Measurements from ENCODE around the gene WLS. TPM values are rescaled to one million over a fixed set of nuclear protein-coding genes. Genes with fewer than 3 reads are reported as not detected.

WLS gene
- total RNA-seq, 4 donors from 2014 or later: 44.1 to 160 (median 76.8) TPM

DNA sequence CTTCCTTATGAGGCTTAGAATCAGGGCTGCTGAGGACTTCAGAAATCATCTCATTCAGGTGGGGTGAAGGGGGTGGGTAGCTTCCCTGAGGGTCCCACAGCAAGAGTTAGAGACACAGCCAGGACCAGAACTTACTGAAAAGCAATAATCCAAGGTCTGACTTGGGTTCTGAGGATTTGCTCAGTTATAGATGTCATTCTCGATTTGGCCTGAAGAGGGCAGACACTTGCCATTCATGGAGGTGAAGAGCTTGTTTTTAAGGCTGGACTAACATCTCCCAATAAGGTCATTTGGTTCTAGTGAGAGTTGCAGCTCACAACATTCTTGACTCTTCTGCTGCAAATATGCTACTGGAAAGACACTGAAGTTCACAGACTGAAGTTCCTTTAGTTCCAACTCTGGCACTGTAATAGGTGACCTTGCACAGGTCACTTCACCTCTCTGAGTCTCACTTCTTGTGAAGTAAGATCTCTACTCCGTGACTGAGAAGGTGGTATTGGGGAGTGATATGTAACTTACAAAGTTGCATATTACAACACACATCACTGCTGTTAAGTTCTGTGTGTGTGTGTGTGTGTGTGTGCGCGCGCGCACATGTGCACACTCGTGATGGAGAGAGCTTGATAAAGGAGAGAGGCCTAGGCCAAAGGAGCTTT lies 112.1 kb downstream of the WLS start:
- Histone ChIP-seq H3K27me3 (no peaks in the 10 kb centered on the region), H3K9me3 (no peaks in the 10 kb centered on the region), H3K4me3 (no peak overlapping the region), H3K27ac (peak overlapping the region; percentile 1 to 59), H3K4me1 (no peaks in the 10 kb centered on the region), H3K36me3 (no peaks in the 10 kb centered on the region)
- no peak for TF ChIP-seq POLR2A (IDR thresholded peaks at IDR 0.05)
- TF ChIP-seq, protein P1, sequence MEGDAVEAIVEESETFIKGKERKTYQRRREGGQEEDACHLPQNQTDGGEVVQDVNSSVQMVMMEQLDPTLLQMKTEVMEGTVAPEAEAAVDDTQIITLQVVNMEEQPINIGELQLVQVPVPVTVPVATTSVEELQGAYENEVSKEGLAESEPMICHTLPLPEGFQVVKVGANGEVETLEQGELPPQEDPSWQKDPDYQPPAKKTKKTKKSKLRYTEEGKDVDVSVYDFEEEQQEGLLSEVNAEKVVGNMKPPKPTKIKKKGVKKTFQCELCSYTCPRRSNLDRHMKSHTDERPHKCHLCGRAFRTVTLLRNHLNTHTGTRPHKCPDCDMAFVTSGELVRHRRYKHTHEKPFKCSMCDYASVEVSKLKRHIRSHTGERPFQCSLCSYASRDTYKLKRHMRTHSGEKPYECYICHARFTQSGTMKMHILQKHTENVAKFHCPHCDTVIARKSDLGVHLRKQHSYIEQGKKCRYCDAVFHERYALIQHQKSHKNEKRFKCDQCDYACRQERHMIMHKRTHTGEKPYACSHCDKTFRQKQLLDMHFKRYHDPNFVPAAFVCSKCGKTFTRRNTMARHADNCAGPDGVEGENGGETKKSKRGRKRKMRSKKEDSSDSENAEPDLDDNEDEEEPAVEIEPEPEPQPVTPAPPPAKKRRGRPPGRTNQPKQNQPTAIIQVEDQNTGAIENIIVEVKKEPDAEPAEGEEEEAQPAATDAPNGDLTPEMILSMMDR (IDR thresholded peaks at IDR 0.05): peak; percentile 77 to 91 (median 84)
- DNase-seq: peak; percentile 26 to 73
- intact Hi-C loops (cut with DNase I; ENCODE audit: low total_unique reads): no loop called here

GRCh38 chr1:68119445-68119844 lies 112.9 kb downstream of the WLS start:
- Histone ChIP-seq H3K4me3 (no peak overlapping the region), H3K4me1 (no peaks in the 10 kb centered on the region)
- intact Hi-C loops (cut with DNase I; ENCODE audit: low total_unique reads): loop anchor here (5.0 kb wide), 1 partner anchor 228 kb away; no protein-coding TSS in a partner anchor

DNA sequence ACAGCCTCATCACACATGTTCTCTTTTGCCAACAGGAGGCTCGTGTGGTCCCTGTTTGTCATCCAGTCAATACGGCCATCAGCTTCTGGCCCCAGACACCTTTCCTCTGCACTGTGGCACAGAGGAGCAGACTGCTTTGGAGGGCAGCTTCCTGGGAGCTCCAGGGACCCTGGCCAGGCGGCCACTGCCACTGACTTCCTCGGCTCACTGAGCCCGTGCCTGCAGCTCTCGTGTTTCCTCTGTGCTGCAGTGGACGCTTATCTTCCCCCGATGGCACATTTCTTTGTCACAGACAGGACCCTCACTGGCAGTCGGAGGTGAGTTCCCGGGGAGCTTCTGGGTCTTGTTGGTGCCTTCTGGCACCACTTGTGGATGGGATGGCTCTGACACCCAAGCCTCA lies 114.9 kb downstream of the WLS start:
- Histone ChIP-seq H3K27ac (no peak overlapping the region), H3K27me3 (no peaks in the 10 kb centered on the region), H3K36me3 (no peaks in the 10 kb centered on the region), H3K4me3 (no peak overlapping the region), H3K4me1 (no peaks in the 10 kb centered on the region), H3K9me3 (no peaks in the 10 kb centered on the region)
- intact Hi-C loops (cut with DNase I; ENCODE audit: low total_unique reads): loop anchor here (5.0 kb wide), 1 partner anchor 230 kb away; no protein-coding TSS in a partner anchor
- no peak for DNase-seq
- TF ChIP-seq POLR2A (IDR thresholded peaks at IDR 0.05): no peak
- TF ChIP-seq, protein P1 (IDR thresholded peaks at IDR 0.05): no peak

More at GRCh38 chr1:68119445-68119844, 112.9 kb downstream of the WLS start:
- H3K9me3 ChIP-seq: no peaks in the 10 kb centered on the region
- H3K36me3 ChIP-seq: no peaks in the 10 kb centered on the region
- DNase-seq: no peak
- no peak overlapping the region for H3K27ac ChIP-seq
- no peak for TF ChIP-seq POLR2A (IDR thresholded peaks at IDR 0.05)
- TF ChIP-seq, protein P1 (IDR thresholded peaks at IDR 0.05): no peak
- H3K27me3 ChIP-seq: no peaks in the 10 kb centered on the region

DNA sequence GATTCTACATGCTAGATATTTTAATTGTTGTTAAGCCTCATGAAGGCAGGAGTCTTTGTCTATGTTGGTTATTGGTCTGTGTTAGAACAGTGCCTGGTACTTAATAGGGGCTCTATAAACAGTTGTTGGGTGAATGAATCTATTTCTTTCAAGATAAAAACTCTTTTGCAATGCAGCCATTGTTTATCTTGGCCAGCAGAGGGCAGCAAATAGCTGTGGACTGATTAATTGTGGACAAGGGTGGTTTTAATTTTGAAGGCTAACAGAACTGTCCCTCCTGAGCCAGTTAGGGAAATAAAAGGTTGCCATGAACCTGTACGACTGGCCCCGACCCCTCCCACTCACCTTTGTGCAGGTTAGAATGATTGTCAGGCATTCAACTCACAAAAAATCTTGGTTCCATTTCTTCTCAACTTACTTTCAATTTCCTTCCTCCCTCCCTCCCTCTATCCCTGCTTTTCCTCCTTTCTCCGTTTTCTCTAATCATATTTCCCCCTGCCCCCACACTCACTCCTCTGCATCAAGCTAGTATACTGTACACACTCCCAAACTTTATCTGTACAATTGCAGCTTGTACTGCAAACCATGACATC lies 115.6 kb downstream of the WLS start:
- no peaks in the 10 kb centered on the region for H3K27me3 ChIP-seq
- H3K36me3 ChIP-seq: no peaks in the 10 kb centered on the region
- peak; percentile 49 to 63 for DNase-seq
- peak overlapping the region in 1 of 2 donors; percentile 14 for H3K4me3 ChIP-seq
- intact Hi-C loops (cut with DNase I; ENCODE audit: low total_unique reads): loop anchor here (5.0 kb wide), 1 partner anchor 231 kb away; no protein-coding TSS in a partner anchor
- TF ChIP-seq POLR2A (IDR thresholded peaks at IDR 0.05): no peak
- TF ChIP-seq, protein P1 (IDR thresholded peaks at IDR 0.05): peak; percentile 84 to 86 (median 86)
- no peaks in the 10 kb centered on the region for H3K9me3 ChIP-seq
- no peak overlapping the region for H3K27ac ChIP-seq
- H3K4me1 ChIP-seq: no peaks in the 10 kb centered on the region

DNA sequence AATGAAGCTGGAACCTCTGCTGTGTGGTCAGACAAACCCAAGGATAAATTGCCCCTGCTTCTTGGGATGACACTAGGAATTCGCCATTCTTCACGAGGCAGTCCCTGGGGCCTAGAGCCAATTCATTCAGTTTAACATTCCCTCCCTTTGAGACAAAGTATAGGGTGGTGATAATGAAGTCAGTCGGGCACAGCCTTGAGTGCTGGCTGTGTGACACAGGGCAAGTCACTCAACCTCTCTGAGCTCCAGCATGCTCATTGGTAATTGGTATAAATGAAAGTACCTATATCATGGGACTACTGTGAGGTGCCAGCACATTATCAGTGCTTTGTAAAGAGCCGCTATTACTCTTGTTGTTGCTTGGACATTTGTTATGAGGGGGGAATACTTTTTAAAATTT lies 117.0 kb downstream of the WLS start:
- Histone ChIP-seq H3K27me3 (no peaks in the 10 kb centered on the region), H3K4me3 (no peak overlapping the region), H3K4me1 (no peaks in the 10 kb centered on the region), H3K27ac (no peak overlapping the region), H3K36me3 (no peaks in the 10 kb centered on the region), H3K9me3 (no peaks in the 10 kb centered on the region)
- TF ChIP-seq, protein P1 (IDR thresholded peaks at IDR 0.05): no peak
- no peak for TF ChIP-seq POLR2A (IDR thresholded peaks at IDR 0.05)
- DNase-seq: no peak
- intact Hi-C loops (cut with DNase I; ENCODE audit: low total_unique reads): loop anchor here (5.0 kb wide), 1 partner anchor 232 kb away; no protein-coding TSS in a partner anchor
